SK-N-SH (cell line): ENCODE data around the gene HSF4. TPM values are rescaled to one million over a fixed set of nuclear protein-coding genes. Genes with fewer than 3 reads are reported as not detected.

Source experiments
- CTCF ChIA-PET: fragments of 300-600, 350-600 bp; formaldehyde crosslinking; extraction: SDS; loops from one replicate; lab custom pipeline; 2021; lab: Yijun Ruan, JAX
- POLR2A ChIA-PET: fragments of 350-600 bp; sonication (Branson Sonifier 250); formaldehyde crosslinking; extraction: SDS; loops from one replicate; lab custom pipeline; 2020; ENCODE audit warnings: antibody characterized with exemption, inconsistent platforms; lab: Yijun Ruan, JAX
- DNase-seq: peaks from one replicate; pipeline ENCODE4 v3.0.0; 2012
- H2AFZ ChIP-seq: fragments of 200-600 bp; sonication (generic); 2 replicates; pipeline ENCODE4 v1.8.1; 2016; ENCODE audit warnings: antibody characterized with exemption, mild to moderate bottlenecking, low read depth
- H3F3A ChIP-seq: fragments of 200-600 bp; sonication (generic); replicated peaks from 2 replicates; pipeline ENCODE3; 2016; ENCODE audit warnings: antibody characterized with exemption, mild to moderate bottlenecking; ENCODE audit not compliant: insufficient read depth
- H3K27ac ChIP-seq, 2 experiments: fragments of 200-500 bp in 1 of 2; fragments of 200-600 bp in 1 of 2; sonication (Bioruptor generic) in 1 of 2; sonication (generic), shearing (Covaris generic) in 1 of 2; 2 replicates each; pipeline versions ENCODE4 v1.5.1 to v1.6.1; 2014 to 2016; ENCODE audit warnings: low read depth in 2 of 2, inconsistent platforms in 1 of 2, low read length in 1 of 2, mild to moderate bottlenecking in 1 of 2, mixed read lengths in 1 of 2
- H3K27me3 ChIP-seq: fragments of 200-600 bp; sonication (generic), shearing (Covaris generic); 2 replicates; pipeline ENCODE4 v1.6.1; 2016; ENCODE audit warnings: mixed run types; ENCODE audit not compliant: insufficient read depth
- H3K36me3 ChIP-seq, 2 experiments: fragments of 200-500 bp in 1 of 2; fragments of 200-600 bp in 1 of 2; sonication (Bioruptor generic) in 1 of 2; sonication (generic) in 1 of 2; replicated peaks in 1 of 2; 2 replicates each; pipeline versions ENCODE3 to v1.5.1; 2014 to 2016; ENCODE audit warnings: low read length in 1 of 2, mild to moderate bottlenecking in 1 of 2; ENCODE audit not compliant: insufficient read depth in 2 of 2, control insufficient read depth in 1 of 2
- H3K4me1 ChIP-seq, 2 experiments: fragments of 200-500 bp in 1 of 2; fragments of 200-600 bp in 1 of 2; sonication (Bioruptor generic) in 1 of 2; sonication (generic), shearing (Covaris generic) in 1 of 2; 2 replicates each; pipeline versions ENCODE4 v1.5.1 to v1.6.1; 2014 to 2016; ENCODE audit warnings: low read depth in 1 of 2, low read length in 1 of 2, mixed run types in 1 of 2; ENCODE audit not compliant: insufficient read depth in 2 of 2, control insufficient read depth in 1 of 2
- H3K4me2 ChIP-seq: fragments of 200-600 bp; sonication (generic), shearing (Covaris generic); 2 replicates; pipeline ENCODE4 v1.6.1; 2017; ENCODE audit warnings: mixed run types
- H3K4me3 ChIP-seq, 2 experiments: fragments of 200-500 bp in 1 of 2; fragments of 200-600 bp in 1 of 2; sonication (Bioruptor generic) in 1 of 2; sonication (generic), shearing (Covaris generic) in 1 of 2; 2 replicates each; pipeline versions ENCODE4 v1.5.1 to v1.8.1; 2014 to 2016; ENCODE audit warnings: low read depth in 2 of 2, inconsistent platforms in 1 of 2, low read length in 1 of 2, mild to moderate bottlenecking in 1 of 2, mixed read lengths in 1 of 2, moderate library complexity in 1 of 2
- H3K79me2 ChIP-seq: fragments of 200-600 bp; sonication (generic); 2 replicates; pipeline ENCODE4 v1.8.1; 2017; ENCODE audit warnings: mild to moderate bottlenecking; ENCODE audit not compliant: insufficient read depth
- H3K9ac ChIP-seq: fragments of 200-600 bp; sonication (generic); 2 replicates; pipeline ENCODE4 v1.6.1; 2017; ENCODE audit warnings: mixed run types
- H3K9me2 ChIP-seq: fragments of 200-600 bp; sonication (generic); 2 replicates; pipeline ENCODE4 v1.6.1; 2017; ENCODE audit warnings: mixed run types
- H3K9me3 ChIP-seq: fragments of 200-600 bp; sonication (generic); 2 replicates; pipeline ENCODE4 v1.6.1; 2017; ENCODE audit warnings: mixed run types, mild to moderate bottlenecking, moderate library complexity
- H4K20me1 ChIP-seq: fragments of 200-600 bp; sonication (generic); 2 replicates; pipeline ENCODE4 v1.6.1; 2017; ENCODE audit warnings: mild to moderate bottlenecking, mixed run types; ENCODE audit not compliant: insufficient read depth
- FOSL2 ChIP-seq: IDR thresholded peaks from 2 replicates; pipeline ENCODE4 v1.4.0; 2012; ENCODE audit warnings: low read depth, mild to moderate bottlenecking, moderate library complexity, borderline replicate concordance
- FOXJ3 ChIP-seq: sonication (generic); formaldehyde crosslinking; IDR thresholded peaks from 2 replicates; pipeline ENCODE4 v1.5.1; 2020; ENCODE audit warnings: mild to moderate bottlenecking, missing genetic modification reagents
- FOXM1 ChIP-seq: IDR thresholded peaks from 2 replicates; pipeline ENCODE4 v1.4.0; 2012; ENCODE audit warnings: low read depth, mild to moderate bottlenecking
- GATA2 ChIP-seq: sonication (generic); formaldehyde crosslinking; IDR thresholded peaks from 2 replicates; pipeline ENCODE4 v1.5.0; 2020; ENCODE audit warnings: mild to moderate bottlenecking, missing genetic modification reagents
- IRF3 ChIP-seq: fragments of 150-350 bp; IDR thresholded peaks from 2 replicates; pipeline ENCODE4 v1.6.1; 2016; ENCODE audit warnings: mild to moderate bottlenecking, low read depth, low read length
- MAX ChIP-seq: IDR thresholded peaks from 2 replicates; pipeline ENCODE4 v1.4.0; 2012; ENCODE audit warnings: low read depth
- MEF2A ChIP-seq: IDR thresholded peaks from 2 replicates; pipeline ENCODE4 v1.4.0; 2012; ENCODE audit warnings: low read depth, borderline replicate concordance
- MXI1 ChIP-seq: IDR thresholded peaks from 2 replicates; pipeline ENCODE4 v1.6.1; 2012; ENCODE audit warnings: mild to moderate bottlenecking, low read depth, low read length, improper control_type of control experiment
- RAD21 ChIP-seq: IDR thresholded peaks from 2 replicates; pipeline ENCODE4 v1.6.1; 2012; ENCODE audit warnings: mild to moderate bottlenecking, low read length
- RFX5 ChIP-seq: IDR thresholded peaks from 2 replicates; pipeline ENCODE4 v1.6.1; 2012; ENCODE audit warnings: mild to moderate bottlenecking, improper control_type of control experiment, low read length
- TAF1 ChIP-seq: IDR thresholded peaks from 2 replicates; pipeline ENCODE4 v1.6.1; 2012; ENCODE audit warnings: low read depth, mild to moderate bottlenecking, low read length, moderate library complexity, borderline replicate concordance
- TCF12 ChIP-seq: IDR thresholded peaks from 2 replicates; pipeline ENCODE4 v1.4.0; 2012
- TEAD4 ChIP-seq: IDR thresholded peaks from 2 replicates; pipeline ENCODE4 v1.4.0; 2012; ENCODE audit warnings: mild to moderate bottlenecking, borderline replicate concordance; ENCODE audit not compliant: insufficient read depth
- USF1 ChIP-seq: IDR thresholded peaks from 2 replicates; pipeline ENCODE4 v1.4.0; 2012; ENCODE audit warnings: low read depth, borderline replicate concordance
- USF2 ChIP-seq: fragments of 150-350 bp; IDR thresholded peaks from 2 replicates; pipeline ENCODE4 v1.6.1; 2017; ENCODE audit warnings: antibody characterized with exemption, low read length, low read depth, borderline replicate concordance
- ZBTB33 ChIP-seq: IDR thresholded peaks from 2 replicates; pipeline ENCODE4 v1.4.0; 2012; ENCODE audit warnings: low read depth, borderline replicate concordance
- WGBS: methylation state at CpG from one replicate; pipeline ENCODE4 v1.1.6; 2017; ENCODE audit warnings: low lambda C conversion rate; 5-methylcytosine and 5-hydroxymethylcytosine counted together
- polyA plus RNA-seq, 3 experiments: library from polyadenylated mRNA; depleted of rRNA; stranded (reverse); fragments of >200 nt; gene quantifications; 2 replicates each; pipeline ENCODE4 v1.2.3, GENCODE V29; 2012

HSF4 gene
- polyA plus RNA-seq, 1 of the 3 experiments (the other 2 are of a cell fraction), result 33.4 TPM

GRCh38 chr16:67197704-67198103 lies 33.2 kb downstream of the HSF4 start:
- WGBS, result 87% methylated on average over 6 of the region's 6 CpGs
- TF ChIP-seq FOXM1, result no peak
- TF ChIP-seq MAX, result no peak
- no peak for TF ChIP-seq GATA2
- TF ChIP-seq FOSL2, result no peak
- TF ChIP-seq MEF2A, result no peak
- TF ChIP-seq TCF12, result no peak
- TF ChIP-seq TEAD4, result no peak
- TF ChIP-seq USF2, result no peak
- no peak for TF ChIP-seq RFX5
- TF ChIP-seq FOXJ3 (CRISPR knock-in tag), result no peak
- TF ChIP-seq MXI1, result no peak
- no peak for TF ChIP-seq TAF1
- no peak for TF ChIP-seq ZBTB33
- no peak for TF ChIP-seq USF1
- no peak for TF ChIP-seq RAD21
- TF ChIP-seq IRF3, result no peak
- no peaks in the 10 kb centered on the region for H3K27me3 ChIP-seq
- no peak overlapping the region for H3K9ac ChIP-seq
- no peak overlapping the region for H2AFZ ChIP-seq
- H3K4me3 ChIP-seq, result no peak overlapping the region
- DNase-seq, result no peak
- peaks cover 34 to 83% of the 10 kb centered on the region in 2 experiments for H3K36me3 ChIP-seq
- H3F3A ChIP-seq, result peaks cover 31% of the 10 kb centered on the region
- H3K9me2 ChIP-seq, result no peaks in the 10 kb centered on the region
- peaks cover 16% of the 10 kb centered on the region for H4K20me1 ChIP-seq
- no peaks in the 10 kb centered on the region for H3K9me3 ChIP-seq
- no peak overlapping the region; a peak in 1 of 4 replicates for H3K27ac ChIP-seq
- peaks cover 40% of the 10 kb centered on the region for H3K79me2 ChIP-seq
- no peak overlapping the region for H3K4me2 ChIP-seq
- CTCF ChIA-PET, result interaction anchor here (1.1 to 2.5 kb wide), 14 partner anchors 8 to 244 kb away, joined by 3 to 8 read pairs (median 4); partner anchors contain the start of genes B3GNT9, CES3, EXOC3L1 and KCTD19
- POLR2A ChIA-PET, result interaction anchor here (0.6 to 1.7 kb wide), 7 partner anchors 9 to 236 kb away, joined by 3 to 8 read pairs (median 4); partner anchors contain the start of gene SLC9A5
- H3K4me1 ChIP-seq, result peaks cover 8 to 19% of the 10 kb centered on the region in 2 experiments; a peak in 3 of 4 replicates
